H1 (cell line): Measurements from ENCODE around the gene FARP2. TPM values are rescaled to one million over a fixed set of nuclear protein-coding genes. Genes with fewer than 3 reads are reported as not detected.

Experiments
- ASH2L ChIP-seq: fragments of 200-600, 300-600 bp; sonication (generic); IDR thresholded peaks from one replicate; pipeline ENCODE4 v1.7.1; 2017; ENCODE audit warnings: low read length
- HDAC6 ChIP-seq: IDR thresholded peaks from one replicate; pipeline ENCODE4 v1.7.1; 2012; ENCODE audit warnings: low read depth, mild to moderate bottlenecking, inconsistent platforms, low read length, moderate library complexity
- RXRA ChIP-seq: IDR thresholded peaks from 2 replicates; pipeline ENCODE4 v1.6.1; 2011; ENCODE audit warnings: low read depth, mild to moderate bottlenecking, low read length, moderate library complexity; ENCODE audit not compliant: insufficient read depth
- USF2 ChIP-seq: IDR thresholded peaks from 2 replicates; pipeline ENCODE4 v1.6.1; 2011; ENCODE audit warnings: low read length, improper control_type of control experiment
- polyA plus RNA-seq, 7 experiments: library from polyadenylated mRNA; depleted of rRNA in 3 of 7; stranded (reverse) in 5 of 7; unstranded in 2 of 7; fragments of >200 nt in 5 of 7; fragments of 200-250 nt in 2 of 7; gene quantifications; 1 replicate in 5 of 7; 2 replicates in 1 of 7; 4 replicates in 1 of 7; pipeline versions ENCODE4 v1.2.1 to v1.2.3, GENCODE V29; 2011 to 2013; ENCODE audit warnings: missing spikeins in 2 of 7, mixed read lengths in 2 of 7
- total RNA-seq: library from RNA; stranded (reverse); fragmentation: NEBNext Ultra II Directional; extraction: Animal tissue kit (Norgen Biotek cat#: 25700); gene quantifications from 2 replicates; pipeline ENCODE4 v1.2.1, GENCODE V29; 2021
- TF ChIP-seq, protein P1 (sequence below), 3 experiments: IDR thresholded peaks; 1 replicate in 2 of 3; 2 replicates in 1 of 3; pipeline versions ENCODE4 v1.5.1 to v1.6.1; 2011; ENCODE audit warnings: low read length in 3 of 3, mild to moderate bottlenecking in 3 of 3, inconsistent platforms in 2 of 3, low read depth in 1 of 3, moderate library complexity in 1 of 3; ENCODE audit not compliant: insufficient read depth in 1 of 3; ENCODE audit errors: control extremely low read depth in 1 of 3

Gene FARP2
- total and polyA plus RNA-seq, 2 of the 8 experiments (the other 6 are each of a cell fraction or from before 2014, with no cell fraction given): 12.4 to 33.4 TPM

DNA sequence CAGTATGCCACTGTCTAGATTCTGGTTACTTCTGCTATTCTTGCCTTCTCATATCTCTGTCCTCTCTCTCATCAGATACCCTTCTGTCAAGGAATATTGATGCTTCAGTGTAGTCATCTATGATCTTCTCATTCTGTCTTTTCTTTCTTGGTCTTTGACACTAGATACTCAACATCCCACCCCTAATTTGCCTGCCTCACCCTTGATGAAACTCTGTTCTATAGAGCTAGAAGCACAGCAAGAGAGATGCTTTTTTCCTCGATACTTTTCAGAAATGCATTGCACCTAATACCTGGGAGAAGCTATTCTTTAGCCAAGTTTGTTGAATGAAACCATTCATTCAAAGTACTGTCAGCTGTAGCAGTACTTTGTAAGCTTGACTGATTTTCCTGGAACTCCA is 30.8 kb upstream of the FARP2 start (continued):
- TF ChIP-seq USF2 (no peak), HDAC6 (no peak), RXRA (no peak), ASH2L (no peak)
- TF ChIP-seq, protein P1, sequence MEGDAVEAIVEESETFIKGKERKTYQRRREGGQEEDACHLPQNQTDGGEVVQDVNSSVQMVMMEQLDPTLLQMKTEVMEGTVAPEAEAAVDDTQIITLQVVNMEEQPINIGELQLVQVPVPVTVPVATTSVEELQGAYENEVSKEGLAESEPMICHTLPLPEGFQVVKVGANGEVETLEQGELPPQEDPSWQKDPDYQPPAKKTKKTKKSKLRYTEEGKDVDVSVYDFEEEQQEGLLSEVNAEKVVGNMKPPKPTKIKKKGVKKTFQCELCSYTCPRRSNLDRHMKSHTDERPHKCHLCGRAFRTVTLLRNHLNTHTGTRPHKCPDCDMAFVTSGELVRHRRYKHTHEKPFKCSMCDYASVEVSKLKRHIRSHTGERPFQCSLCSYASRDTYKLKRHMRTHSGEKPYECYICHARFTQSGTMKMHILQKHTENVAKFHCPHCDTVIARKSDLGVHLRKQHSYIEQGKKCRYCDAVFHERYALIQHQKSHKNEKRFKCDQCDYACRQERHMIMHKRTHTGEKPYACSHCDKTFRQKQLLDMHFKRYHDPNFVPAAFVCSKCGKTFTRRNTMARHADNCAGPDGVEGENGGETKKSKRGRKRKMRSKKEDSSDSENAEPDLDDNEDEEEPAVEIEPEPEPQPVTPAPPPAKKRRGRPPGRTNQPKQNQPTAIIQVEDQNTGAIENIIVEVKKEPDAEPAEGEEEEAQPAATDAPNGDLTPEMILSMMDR (IDR thresholded peaks at IDR 0.05; ENCODE audit: control extremely low read depth in 1 of 3, insufficient read depth in 1 of 3, low read depth in 1 of 3, low read length in 3 of 3): no peak
